H1 (cell line): ENCODE data around the gene GAPDH. TPM values are rescaled to one million over a fixed set of nuclear protein-coding genes. Genes with fewer than 3 reads are reported as not detected.

Source experiments
- CTCF ChIA-PET: fragments of 300-600 bp; sonication (Branson Sonifier 250); formaldehyde crosslinking; loops from one replicate; lab custom pipeline; 2021; ENCODE audit not compliant: partially characterized antibody; lab: Charles Lee
- POLR2A ChIA-PET: fragments of 300-600 bp; sonication (Branson Sonifier 250); formaldehyde crosslinking; loops from one replicate; lab custom pipeline; 2021; ENCODE audit warnings: inconsistent platforms; ENCODE audit not compliant: partially characterized antibody; lab: Charles Lee
- DNase-seq, 2 experiments: peaks; one replicate each; pipeline versions ENCODE4 v3.0.0 to v3.0.0-alpha.2; 2010 to 2022; ENCODE audit warnings: low spot score in 2 of 2, low read depth in 1 of 2, mixed read lengths in 1 of 2
- FAIRE-seq: peaks from 2 replicates; lab custom pipeline; 2011; peaks lifted over from hg19 to GRCh38; lab: Jason Lieb, UNC
- H2AFZ ChIP-seq: 2 replicates; pipeline ENCODE4 v1.8.1; 2012; ENCODE audit warnings: low read length, inconsistent platforms
- H2AK5ac ChIP-seq: 2 replicates; pipeline ENCODE4 v1.6.1; 2013; ENCODE audit warnings: low read depth, low read length
- H2BK120ac ChIP-seq: replicated peaks from 2 replicates; pipeline ENCODE3; 2013; ENCODE audit warnings: low read depth, low read length, inconsistent platforms
- H2BK12ac ChIP-seq: 2 replicates; pipeline ENCODE4 v1.6.1; 2013; ENCODE audit warnings: low read depth, low read length
- H2BK15ac ChIP-seq: 2 replicates; pipeline ENCODE4 v1.6.1; 2013; ENCODE audit warnings: low read length
- H2BK20ac ChIP-seq: 2 replicates; pipeline ENCODE4 v1.6.1; 2013; ENCODE audit warnings: low read length
- H2BK5ac ChIP-seq: 2 replicates; pipeline ENCODE4 v1.6.1; 2013; ENCODE audit warnings: low read depth, low read length
- H3K14ac ChIP-seq: 2 replicates; pipeline ENCODE4 v1.6.1; 2013; ENCODE audit warnings: inconsistent platforms; ENCODE audit not compliant: insufficient read length
- H3K18ac ChIP-seq: 2 replicates; pipeline ENCODE4 v1.6.1; 2013; ENCODE audit warnings: low read length; ENCODE audit errors: extremely low read depth
- H3K23ac ChIP-seq: 2 replicates; pipeline ENCODE4 v1.6.1; 2013; ENCODE audit warnings: inconsistent platforms; ENCODE audit not compliant: insufficient read length
- H3K23me2 ChIP-seq: 2 replicates; pipeline ENCODE4 v1.6.1; 2013; ENCODE audit warnings: low read depth, low read length
- H3K27ac ChIP-seq: 2 replicates; pipeline ENCODE4 v1.6.1; 2011; ENCODE audit warnings: low read depth, low read length, inconsistent platforms
- H3K27me3 ChIP-seq, 4 experiments: replicated peaks in 1 of 4; 1 replicate in 1 of 4; 2 replicates in 3 of 4; pipeline versions ENCODE4 v1.6.1 to v1.8.1; 2011 to 2013; ENCODE audit warnings: low read length in 3 of 4, mild to moderate bottlenecking in 3 of 4, inconsistent platforms in 2 of 4, mixed read lengths in 2 of 4, moderate library complexity in 1 of 4; ENCODE audit not compliant: control insufficient read depth in 3 of 4, insufficient read depth in 3 of 4; ENCODE audit errors: extremely low read depth in 1 of 4
- H3K36me3 ChIP-seq, 4 experiments: 2 replicates each; pipeline versions ENCODE4 v1.6.1 to v1.8.1; 2011 to 2013; ENCODE audit warnings: mild to moderate bottlenecking in 4 of 4, low read length in 3 of 4, moderate library complexity in 2 of 4, control low read depth in 1 of 4, inconsistent platforms in 1 of 4; ENCODE audit not compliant: insufficient read depth in 4 of 4, control insufficient read depth in 2 of 4
- H3K4ac ChIP-seq: replicated peaks from 2 replicates; pipeline ENCODE3; 2013; ENCODE audit warnings: low read length, low read depth, mixed read lengths, inconsistent platforms; ENCODE audit not compliant: insufficient read length
- H3K4me1 ChIP-seq, 4 experiments: replicated peaks in 1 of 4; 1 replicate in 1 of 4; 2 replicates in 3 of 4; pipeline versions ENCODE4 v1.6.1 to v1.8.1; 2011 to 2013; ENCODE audit warnings: low read length in 3 of 4, inconsistent platforms in 2 of 4, mixed read lengths in 1 of 4; ENCODE audit not compliant: insufficient read depth in 4 of 4, control insufficient read depth in 3 of 4
- H3K4me2 ChIP-seq, 2 experiments: 2 replicates each; pipeline versions ENCODE4 v1.6.1 to v1.8.1; 2011 to 2013; ENCODE audit warnings: low read depth in 2 of 2, low read length in 2 of 2, control low read depth in 1 of 2, inconsistent platforms in 1 of 2, mild to moderate bottlenecking in 1 of 2; ENCODE audit not compliant: insufficient read depth in 1 of 2
- H3K4me3 ChIP-seq, 4 experiments: fragments of 200-600, 300-600 bp in 1 of 4; sonication (generic), shearing (Covaris generic), sonication (Bioruptor Twin) in 1 of 4; 2 replicates each; pipeline versions ENCODE4 v1.5.1 to v1.8.1; 2011 to 2016; ENCODE audit warnings: low read length in 4 of 4, low read depth in 3 of 4, control low read depth in 2 of 4, inconsistent platforms in 2 of 4, mild to moderate bottlenecking in 2 of 4, mixed read lengths in 1 of 4, moderate library complexity in 1 of 4; ENCODE audit not compliant: insufficient read depth in 2 of 4; ENCODE audit errors: extremely low read depth in 1 of 4
- H3K56ac ChIP-seq: replicated peaks from 2 replicates; pipeline ENCODE3; 2013; ENCODE audit warnings: low read depth, mild to moderate bottlenecking, mixed read lengths, low read length, inconsistent platforms; ENCODE audit not compliant: insufficient read length
- H3K79me1 ChIP-seq: 2 replicates; pipeline ENCODE4 v1.6.1; 2013; ENCODE audit warnings: low read depth, low read length, control low read depth
- H3K79me2 ChIP-seq, 2 experiments: 2 replicates each; pipeline versions ENCODE4 v1.6.1 to v1.8.1; 2012 to 2013; ENCODE audit warnings: low read length in 2 of 2, mild to moderate bottlenecking in 2 of 2, inconsistent platforms in 1 of 2; ENCODE audit not compliant: insufficient read depth in 2 of 2, control insufficient read depth in 1 of 2
- H3K9ac ChIP-seq, 4 experiments: replicated peaks in 1 of 4; 1 replicate in 1 of 4; 2 replicates in 3 of 4; pipeline versions ENCODE4 v1.6.1 to v1.8.1; 2011 to 2013; ENCODE audit warnings: low read depth in 3 of 4, low read length in 3 of 4, control low read depth in 2 of 4, mild to moderate bottlenecking in 2 of 4, moderate library complexity in 2 of 4, inconsistent platforms in 1 of 4; ENCODE audit errors: extremely low read depth in 1 of 4
- H3K9me3 ChIP-seq, 2 experiments: 2 replicates each; pipeline versions ENCODE4 v1.6.1 to v1.8.1; 2012 to 2013; ENCODE audit warnings: mild to moderate bottlenecking in 2 of 2, moderate library complexity in 2 of 2, control low read depth in 1 of 2, inconsistent platforms in 1 of 2, low read depth in 1 of 2, low read length in 1 of 2, mixed read lengths in 1 of 2; ENCODE audit not compliant: insufficient read depth in 2 of 2
- H4K20me1 ChIP-seq, 2 experiments: replicated peaks in 1 of 2; 2 replicates each; pipeline versions ENCODE3 to v1.8.1; 2011 to 2013; ENCODE audit warnings: inconsistent platforms in 2 of 2, low read length in 2 of 2, mild to moderate bottlenecking in 1 of 2; ENCODE audit not compliant: insufficient read depth in 2 of 2, control insufficient read depth in 1 of 2
- H4K5ac ChIP-seq: 2 replicates; pipeline ENCODE4 v1.6.1; 2013; ENCODE audit warnings: low read length, low read depth, mixed read lengths, inconsistent platforms; ENCODE audit not compliant: insufficient read length
- H4K8ac ChIP-seq: 2 replicates; pipeline ENCODE4 v1.8.0; 2013; ENCODE audit warnings: mild to moderate bottlenecking, moderate library complexity, low read length, inconsistent platforms; ENCODE audit not compliant: insufficient read depth; ENCODE audit errors: extremely low read depth
- H4K91ac ChIP-seq: replicated peaks from 2 replicates; pipeline ENCODE3; 2013; ENCODE audit warnings: low read length, mixed read lengths, inconsistent platforms; ENCODE audit not compliant: insufficient read length
- ASH2L ChIP-seq: fragments of 200-600, 300-600 bp; sonication (generic); IDR thresholded peaks from one replicate; pipeline ENCODE4 v1.7.1; 2017; ENCODE audit warnings: low read length
- CHD2 ChIP-seq: IDR thresholded peaks from 2 replicates; pipeline ENCODE4 v1.6.1; 2012; ENCODE audit warnings: low read length, improper control_type of control experiment
- CREB1 ChIP-seq: IDR thresholded peaks from 2 replicates; pipeline ENCODE4 v1.6.1; 2012; ENCODE audit warnings: inconsistent platforms
- EGR1 ChIP-seq: IDR thresholded peaks from 2 replicates; pipeline ENCODE4 v1.6.1; 2011; ENCODE audit warnings: low read depth, low read length, borderline replicate concordance
- EZH2 ChIP-seq: fragments of 200-600 bp; sonication (generic); IDR thresholded peaks from 2 replicates; pipeline ENCODE4 v1.7.1; 2012; ENCODE audit warnings: low read depth, mild to moderate bottlenecking, moderate library complexity, low read length, inconsistent platforms; ENCODE audit not compliant: severe bottlenecking
- MAX ChIP-seq: IDR thresholded peaks from 2 replicates; pipeline ENCODE4 v1.6.1; 2012; ENCODE audit warnings: inconsistent platforms
- NRF1 ChIP-seq: IDR thresholded peaks from 2 replicates; pipeline ENCODE4 v1.6.1; 2011; ENCODE audit warnings: mild to moderate bottlenecking, low read depth, low read length, improper control_type of control experiment
- RAD21 ChIP-seq, 2 experiments: IDR thresholded peaks in 1 of 2; conservative IDR thresholded peaks in 1 of 2; 2 replicates each; pipeline ENCODE4 v1.6.1; 2011; ENCODE audit warnings: low read depth in 2 of 2, low read length in 2 of 2, improper control_type of control experiment in 1 of 2, inconsistent platforms in 1 of 2, mild to moderate bottlenecking in 1 of 2, moderate library complexity in 1 of 2
- RFX5 ChIP-seq: IDR thresholded peaks from 2 replicates; pipeline ENCODE4 v1.6.1; 2011; ENCODE audit warnings: low read depth, low read length, improper control_type of control experiment, borderline replicate concordance
- SIN3A ChIP-seq, 2 experiments: IDR thresholded peaks in 1 of 2; conservative IDR thresholded peaks in 1 of 2; 2 replicates each; pipeline ENCODE4 v1.6.1; 2011 to 2012; ENCODE audit warnings: low read length in 2 of 2, improper control_type of control experiment in 1 of 2, low read depth in 1 of 2, mild to moderate bottlenecking in 1 of 2
- YY1 ChIP-seq: IDR thresholded peaks from 2 replicates; pipeline ENCODE4 v1.6.1; 2011; ENCODE audit warnings: low read depth, mild to moderate bottlenecking, low read length
- WGBS, 2 experiments: shearing (Covaris generic) in 1 of 2; methylation state at CpG; one replicate each; pipeline versions ENCODE4 v1.1.6 to v1.1.7; 2013 to 2015; ENCODE audit warnings: low lambda C conversion rate in 2 of 2, mixed read lengths in 2 of 2, inconsistent platforms in 1 of 2, low coverage in 1 of 2, missing lambda C conversion rate in 1 of 2; ENCODE audit not compliant: insufficient replicate concordance in 2 of 2, insufficient coverage in 1 of 2, insufficient read length in 1 of 2; ENCODE audit errors: extremely low coverage in 1 of 2, missing lambda C conversion rate in 1 of 2; 5-methylcytosine and 5-hydroxymethylcytosine counted together
- polyA plus RNA-seq, 7 experiments: library from polyadenylated mRNA; depleted of rRNA in 3 of 7; stranded (reverse) in 5 of 7; unstranded in 2 of 7; fragments of >200 nt in 5 of 7; fragments of 200-250 nt in 2 of 7; gene quantifications; 1 replicate in 5 of 7; 2 replicates in 1 of 7; 4 replicates in 1 of 7; pipeline versions ENCODE4 v1.2.1 to v1.2.3, GENCODE V29; 2011 to 2013; ENCODE audit warnings: missing spikeins in 2 of 7, mixed read lengths in 2 of 7
- total RNA-seq: library from RNA; stranded (reverse); fragmentation: NEBNext Ultra II Directional; extraction: Animal tissue kit (Norgen Biotek cat#: 25700); gene quantifications from 2 replicates; pipeline ENCODE4 v1.2.1, GENCODE V29; 2021

GAPDH gene
- total and polyA plus RNA-seq, 2 of the 8 experiments (the other 6 are each of a cell fraction or from before 2014, with no cell fraction given): 5,175 to 15,878 TPM

DNA sequence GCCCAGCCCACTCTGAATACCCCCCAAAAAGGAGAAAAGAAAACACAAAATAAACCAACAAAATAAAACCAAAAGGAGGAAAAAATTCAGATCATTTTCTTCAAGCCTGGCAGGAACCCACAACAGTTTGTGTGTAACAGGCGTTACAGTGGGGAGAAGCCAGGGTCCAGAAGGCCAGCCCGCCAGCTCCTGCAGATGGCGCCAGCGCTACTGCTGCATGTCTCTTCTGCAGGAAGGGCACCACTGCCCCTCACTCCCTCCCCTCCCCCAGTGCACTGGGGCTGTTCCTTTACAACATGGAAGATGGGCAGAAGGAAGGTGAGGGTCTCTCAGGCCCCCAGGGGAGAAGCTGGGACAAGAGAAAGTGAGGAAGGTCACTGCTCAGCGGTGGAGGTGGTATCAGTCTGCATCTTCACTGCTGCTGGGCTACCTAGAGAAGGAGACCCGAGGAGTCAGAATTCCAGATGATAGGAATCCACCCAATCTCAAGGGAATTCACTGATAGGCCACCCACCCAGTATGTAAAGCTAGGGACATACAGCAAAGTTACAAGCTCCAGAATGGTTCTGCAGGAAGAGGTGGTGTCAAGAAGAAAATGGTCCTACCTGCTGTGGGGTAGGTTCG lies 36.1 kb downstream of the GAPDH start:
- Histone ChIP-seq H3K79me2 (peaks cover 0 to 24% of the 10 kb centered on the region in 2 experiments; a peak in 2 of 4 replicates), H3K36me3 (peaks cover 25 to 57% (median 44%) of the 10 kb centered on the region in 4 experiments), H3K9ac (no peak overlapping the region), H3K23me2 (peaks cover 4% of the 10 kb centered on the region), H2BK5ac (no peak overlapping the region), H3K9me3 (no peaks in the 10 kb centered on the region), H3K4me3 (no peak overlapping the region), H2BK120ac (no peak overlapping the region), H4K91ac (no peak overlapping the region), H2AK5ac (no peak overlapping the region), H4K20me1 (peaks cover 0 to 7% of the 10 kb centered on the region in 2 experiments), H2AFZ (no peak overlapping the region), H3K18ac (no peak overlapping the region), H3K23ac (no peak overlapping the region), H3K4ac (no peak overlapping the region), H4K5ac (no peak overlapping the region), H3K14ac (no peak overlapping the region), H3K4me1 (peaks cover 0 to 8% (median 4%) of the 10 kb centered on the region in 4 experiments; a peak in 5 of 7 replicates), H2BK15ac (no peak overlapping the region), H3K4me2 (no peak overlapping the region), H4K8ac (no peak overlapping the region), H3K56ac (no peak overlapping the region), H3K27me3 (no peaks in the 10 kb centered on the region), H3K27ac (no peak overlapping the region; the same call in 1 of the 2 replicates), H3K79me1 (no peaks in the 10 kb centered on the region; the same call in 1 of the 2 replicates), H2BK12ac (no peak overlapping the region), H2BK20ac (no peak overlapping the region)
- DNase-seq (peak in 1 of 2 experiments; percentile 87), FAIRE-seq (no peak)
- WGBS, 2 experiments: 79% methylated on average over 6 of the region's 7 CpGs; no CpG with 5 or more reads in 1 of the 2 experiments
- POLR2A ChIA-PET: interaction anchor here (0.6 to 5.6 kb wide), 19 partner anchors 12 to 299 kb away, joined by 3 to 76 read pairs (median 4); partner anchors contain the start of gene GAPDH
- CTCF ChIA-PET: interaction anchor here (0.8 to 4.1 kb wide), 29 partner anchors 10 to 495 kb away, joined by 3 to 47 read pairs (median 4); no protein-coding TSS in a partner anchor
- peak; percentile 34; the same call in 1 of the 2 replicates for TF ChIP-seq YY1
- peak; percentile 34; the same call in 1 of the 2 replicates for TF ChIP-seq CREB1
- TF ChIP-seq MAX: peak; percentile 39; the same call in 1 of the 2 replicates
- TF ChIP-seq ASH2L: no peak
- no peak for TF ChIP-seq EGR1
- no peak for TF ChIP-seq RFX5
- no peak for TF ChIP-seq NRF1
- peak; percentile 32 to 45; a peak in 3 of 4 replicates for TF ChIP-seq RAD21 (IDR thresholded peaks at IDR 0.05 in 1 of 2, conservative IDR thresholded peaks at IDR 0.05 in 1 of 2; ENCODE audit: low read depth in 2 of 2, low read length in 2 of 2)
- TF ChIP-seq EZH2: no peak
- TF ChIP-seq SIN3A (conservative IDR thresholded peaks at IDR 0.05 in 1 of 2, IDR thresholded peaks at IDR 0.05 in 1 of 2; ENCODE audit: low read depth in 1 of 2, low read length in 2 of 2): 0 out of 4 replicates have a peak, but pooled peaks of 1 of the 2 experiments have one; percentile 38
- no peak for TF ChIP-seq CHD2
